ENCODE measurements around the gene GALNT4.

The GALNT4 gene

DNA sequence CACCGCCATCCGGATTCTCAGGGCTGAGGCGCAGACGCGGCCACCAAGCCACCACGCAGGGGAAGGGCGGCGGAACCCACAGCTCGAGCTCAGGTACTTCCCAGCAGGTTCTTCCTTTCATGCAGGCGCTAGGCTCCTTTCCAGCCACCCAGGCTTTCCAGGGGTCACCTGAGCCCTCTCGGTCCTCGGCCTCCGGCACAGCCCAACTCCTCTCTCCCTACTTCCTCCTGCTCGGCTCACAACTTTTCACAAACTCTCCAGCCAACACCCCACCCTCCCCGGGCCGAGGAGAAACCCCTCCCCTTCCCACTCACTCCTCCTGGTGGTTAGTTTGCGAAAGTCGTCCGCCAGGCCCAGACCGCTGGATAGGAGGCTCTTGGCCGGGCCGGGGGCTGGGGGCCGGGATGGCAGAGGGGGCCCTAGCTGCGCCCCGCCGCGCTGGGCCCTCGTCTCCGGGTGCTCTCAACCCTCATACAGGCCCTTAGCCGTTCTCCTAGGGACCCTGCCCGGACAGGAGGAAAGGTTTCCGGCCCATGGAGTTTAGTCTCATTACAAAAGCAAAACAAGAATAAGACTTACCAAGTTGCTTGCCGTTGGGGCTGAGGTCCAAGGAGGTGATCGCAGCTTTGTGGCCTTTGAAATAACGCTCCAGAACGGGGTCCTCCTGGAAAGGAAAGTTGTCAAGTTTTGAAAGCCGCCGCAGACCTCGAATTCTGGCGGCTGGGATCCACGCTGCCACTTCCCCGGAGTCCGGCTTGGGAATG, at the start of gene GALNT4:
TSS of gene GALNT4 (minus strand) at position 256 of the 764 bp plus-strand sequence. CDS start at position 9, 247 bp downstream.
- in situ Hi-C loops (cut with MboI; ENCODE audit: low sequenced_read_pairs) = loop anchor here (25.0 kb wide), 1 partner anchor 1388 kb away; no protein-coding TSS in a partner anchor

DNA sequence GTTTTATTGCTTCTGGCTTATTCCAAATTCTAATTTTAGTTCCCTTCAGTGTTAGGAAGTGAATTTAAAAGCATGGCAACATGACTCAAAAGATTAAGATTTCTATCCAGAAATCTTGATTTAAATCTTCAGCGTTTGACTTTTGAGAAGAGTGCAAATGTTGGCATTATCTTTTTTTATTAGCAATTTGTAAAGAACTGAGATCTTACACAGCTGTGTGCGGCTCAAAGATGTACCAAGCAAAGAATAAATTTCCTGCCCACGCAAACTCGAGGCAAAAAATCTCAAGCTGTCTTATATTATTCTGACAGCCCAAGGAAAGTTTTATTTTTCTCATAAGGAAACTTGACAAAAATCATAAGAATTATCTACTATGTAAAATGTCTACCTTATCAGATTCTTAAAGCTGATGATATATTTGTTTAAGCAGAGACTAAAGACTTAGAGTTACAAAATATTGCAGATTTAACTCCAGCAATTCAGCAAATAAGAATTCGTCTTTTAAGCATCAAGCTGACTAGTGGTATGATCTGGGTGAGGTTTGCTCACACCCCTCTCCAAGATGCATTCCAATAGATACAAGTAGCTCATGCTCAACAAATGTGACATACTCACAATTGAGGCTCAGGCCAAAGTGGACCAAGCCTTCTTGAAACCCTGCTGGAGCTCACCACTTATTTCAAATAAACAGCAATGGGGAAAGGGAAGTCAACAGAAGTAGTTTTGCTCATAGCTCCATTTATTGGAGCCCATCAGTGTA, 48.6 kb upstream of the GALNT4 start:
- in situ Hi-C loops (cut with MboI; ENCODE audit: low sequenced_read_pairs) = no loop called here

DNA sequence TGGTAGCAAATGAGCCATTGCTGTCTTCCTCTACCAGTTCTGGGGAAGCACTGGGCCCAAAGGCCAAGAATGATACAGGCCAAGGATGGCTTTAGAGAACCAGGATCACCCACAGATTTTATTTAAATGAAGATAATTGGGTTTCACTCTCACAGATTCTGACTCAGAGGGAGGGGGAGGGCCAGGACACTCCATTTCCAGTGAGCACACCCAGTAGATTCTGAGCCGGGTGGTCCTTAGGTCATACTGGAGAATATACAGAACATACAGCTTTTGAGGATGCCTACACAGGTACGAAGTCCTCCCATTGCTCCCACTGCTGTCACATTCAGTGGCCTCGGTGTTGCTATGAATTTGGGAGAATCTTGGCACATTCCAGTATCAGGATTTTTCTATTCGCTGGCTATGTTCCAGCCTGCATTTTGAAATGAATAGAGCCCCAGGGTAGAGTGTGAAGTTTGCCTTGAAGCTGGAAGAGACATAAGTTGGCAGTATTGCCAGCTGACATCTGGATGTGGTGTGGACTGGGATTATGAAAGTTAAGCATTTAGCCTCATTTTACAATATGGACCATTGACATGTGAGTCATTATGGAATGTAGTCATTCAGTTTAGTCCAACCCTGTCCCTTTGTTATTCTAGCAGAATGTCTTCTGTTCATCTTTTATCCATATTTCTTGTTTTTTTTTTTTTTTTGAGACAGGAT, 47.0 kb upstream of the GALNT4 start:
- in situ Hi-C loops (cut with MboI; ENCODE audit: low sequenced_read_pairs) = no loop called here

DNA sequence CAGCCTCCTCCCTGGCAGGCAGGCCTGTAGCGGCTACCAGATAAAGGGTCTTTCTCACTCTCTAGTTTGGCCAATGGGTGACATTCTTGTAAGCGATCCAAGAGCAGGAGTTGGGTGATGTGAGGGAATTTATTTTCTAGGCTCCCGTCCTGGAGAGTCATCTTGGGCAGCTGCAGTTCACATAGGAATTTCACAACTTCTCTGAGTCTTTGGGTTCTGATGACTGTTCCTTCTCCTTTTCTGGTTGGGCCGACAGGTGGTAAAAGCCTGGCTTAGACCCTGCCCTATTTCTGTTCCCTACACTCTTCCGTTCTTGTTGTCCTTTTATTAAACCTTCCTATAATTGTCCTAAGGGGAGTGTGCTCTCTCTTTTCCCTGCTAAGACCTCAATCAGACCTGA, 43.9 kb upstream of the GALNT4 start:
- in situ Hi-C loops (cut with MboI; ENCODE audit: low sequenced_read_pairs) = no loop called here

DNA sequence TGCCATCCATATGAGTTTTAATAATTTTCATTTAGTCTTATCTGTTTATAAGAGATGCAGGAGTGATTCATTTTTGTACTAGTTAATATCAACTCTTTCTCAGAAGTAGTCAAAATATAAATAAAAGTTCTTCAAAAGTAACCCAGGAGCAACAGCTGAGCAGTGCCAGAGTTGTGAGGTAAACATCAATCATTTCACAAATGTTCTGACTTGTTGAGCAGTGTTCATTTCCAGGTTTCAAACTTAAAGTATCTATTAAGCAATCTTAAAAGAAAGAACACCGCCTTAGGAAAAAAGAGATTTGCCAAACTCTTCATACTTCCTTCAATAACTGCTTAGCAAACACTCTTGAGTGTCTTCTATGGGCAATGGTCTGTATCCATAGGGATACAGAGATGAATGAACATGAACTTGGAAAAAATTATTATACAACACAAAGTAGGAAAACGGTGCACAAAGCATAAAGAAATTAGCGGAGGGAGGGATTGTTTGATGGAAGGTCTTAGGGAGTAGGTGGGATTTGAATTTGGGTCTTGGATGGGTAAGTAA, 43.2 kb upstream of the GALNT4 start:
- in situ Hi-C loops (cut with MboI; ENCODE audit: low sequenced_read_pairs) = no loop called here

DNA sequence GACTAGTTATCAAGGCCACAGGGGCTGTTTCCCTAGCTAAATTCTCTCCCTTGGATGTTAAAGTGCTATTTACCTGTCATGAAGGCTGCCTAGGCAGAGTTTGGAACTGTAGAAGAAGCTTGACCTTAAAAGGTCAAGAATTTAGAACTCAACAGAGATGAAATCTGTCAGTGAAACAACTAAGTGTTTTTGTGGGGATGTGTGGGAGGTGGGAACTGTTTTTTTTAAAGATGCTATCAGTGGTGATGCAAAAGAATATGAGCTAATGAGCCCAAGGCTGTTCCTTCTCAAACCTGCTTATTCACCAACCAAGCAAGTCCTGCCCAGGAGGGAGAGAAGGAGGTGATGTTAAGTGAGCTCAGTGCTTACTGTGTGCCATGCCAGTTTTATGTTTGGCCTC, 42.0 kb upstream of the GALNT4 start:
- in situ Hi-C loops (cut with MboI; ENCODE audit: low sequenced_read_pairs) = no loop called here

DNA sequence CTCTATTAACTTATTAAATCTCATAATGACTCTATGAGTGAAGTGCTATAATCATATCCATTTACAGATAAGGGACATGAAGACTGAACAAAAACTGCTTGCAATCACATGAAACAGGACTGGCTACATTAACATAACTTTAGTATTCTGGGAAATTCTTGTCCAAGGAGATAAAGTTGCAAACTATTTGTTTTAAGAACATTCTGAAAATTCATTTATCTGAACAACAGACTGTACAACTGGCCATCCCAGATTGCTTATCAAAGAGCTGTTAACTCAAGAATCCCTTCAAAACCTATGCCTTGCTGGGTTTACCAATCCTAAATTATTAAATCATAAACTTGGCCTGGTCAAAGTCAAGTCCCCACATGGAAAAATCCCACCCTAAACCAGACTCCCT, 40.4 kb upstream of the GALNT4 start:
- in situ Hi-C loops (cut with MboI; ENCODE audit: low sequenced_read_pairs) = no loop called here

DNA sequence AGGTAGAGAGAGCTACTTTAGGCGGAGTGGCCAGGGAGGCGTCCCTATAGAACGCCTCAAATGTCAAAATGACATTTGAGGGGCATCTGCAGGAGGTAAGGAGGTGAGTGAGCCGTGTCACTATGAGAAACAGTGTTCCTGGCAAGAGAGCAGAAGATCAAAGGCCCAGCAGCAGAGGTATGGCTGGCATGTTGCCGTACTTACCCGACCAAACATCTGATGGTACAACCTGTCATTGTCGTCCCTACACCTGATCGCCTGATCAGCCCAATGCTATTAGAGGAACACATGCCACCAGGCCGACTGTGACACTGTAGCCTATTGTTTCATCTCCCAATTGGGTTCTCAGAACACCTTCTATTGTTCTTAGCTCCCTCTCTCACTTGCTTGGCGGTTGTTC, 35.2 kb upstream of the GALNT4 start:
- in situ Hi-C loops (cut with MboI; ENCODE audit: low sequenced_read_pairs) = no loop called here

DNA sequence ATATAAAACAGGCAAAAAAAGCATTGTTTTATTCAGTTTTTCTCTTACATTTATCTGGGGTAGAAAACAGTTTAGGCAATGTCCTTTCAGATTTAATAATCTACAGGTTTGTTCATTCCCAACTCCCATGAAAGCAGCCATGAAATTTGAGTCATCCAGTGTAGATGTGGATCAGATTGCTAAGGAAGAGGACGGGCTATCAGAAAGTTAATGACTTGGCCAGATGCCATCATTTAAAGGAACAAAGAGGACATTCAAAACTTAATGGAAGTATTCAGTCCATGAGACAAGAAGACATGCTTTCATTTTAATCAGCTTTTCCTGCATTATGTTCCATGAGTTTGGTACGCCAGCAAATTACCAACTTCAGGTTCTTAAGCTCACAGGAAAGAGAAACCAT, 32.4 kb upstream of the GALNT4 start:
- in situ Hi-C loops (cut with MboI; ENCODE audit: low sequenced_read_pairs) = no loop called here

DNA sequence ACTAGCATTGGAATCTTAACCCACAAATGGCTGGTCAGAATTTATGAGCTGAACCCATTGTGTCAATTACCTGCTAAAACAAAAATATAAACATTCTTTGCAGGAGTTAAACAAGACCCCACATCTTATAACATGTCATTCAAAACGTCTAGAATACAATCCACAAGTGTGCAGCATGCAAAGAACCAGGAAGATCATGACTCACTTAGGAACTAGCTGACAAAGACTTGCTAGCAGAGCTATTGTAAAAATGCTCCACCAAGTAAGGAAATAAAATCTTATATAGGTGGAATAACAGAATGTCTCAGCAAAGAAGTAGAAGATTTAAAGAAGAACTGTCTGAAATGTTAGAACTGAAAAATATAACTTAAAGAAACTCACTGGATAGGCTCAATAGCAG, 27.8 kb upstream of the GALNT4 start:
- in situ Hi-C loops (cut with MboI; ENCODE audit: low sequenced_read_pairs) = no loop called here

DNA sequence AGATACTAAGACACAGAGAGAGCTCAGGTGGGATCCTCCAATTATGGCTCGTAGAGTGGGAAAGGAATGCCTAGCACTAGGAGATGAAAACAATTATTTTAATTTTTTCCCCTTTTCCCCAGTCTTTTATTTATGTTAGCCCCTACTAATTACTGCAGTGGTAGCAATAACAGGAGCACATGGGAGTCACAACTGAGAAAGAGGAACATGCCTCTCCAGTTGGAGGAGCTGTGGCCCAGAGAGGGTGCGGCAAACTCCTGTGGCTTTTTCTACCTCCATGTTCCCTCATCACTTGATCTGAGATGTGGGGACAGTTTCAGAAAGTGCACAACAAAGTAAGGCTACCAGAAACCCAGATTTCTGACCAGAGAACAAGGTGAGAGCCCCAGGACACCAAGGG, 27.2 kb upstream of the GALNT4 start:
- in situ Hi-C loops (cut with MboI; ENCODE audit: low sequenced_read_pairs) = no loop called here

DNA sequence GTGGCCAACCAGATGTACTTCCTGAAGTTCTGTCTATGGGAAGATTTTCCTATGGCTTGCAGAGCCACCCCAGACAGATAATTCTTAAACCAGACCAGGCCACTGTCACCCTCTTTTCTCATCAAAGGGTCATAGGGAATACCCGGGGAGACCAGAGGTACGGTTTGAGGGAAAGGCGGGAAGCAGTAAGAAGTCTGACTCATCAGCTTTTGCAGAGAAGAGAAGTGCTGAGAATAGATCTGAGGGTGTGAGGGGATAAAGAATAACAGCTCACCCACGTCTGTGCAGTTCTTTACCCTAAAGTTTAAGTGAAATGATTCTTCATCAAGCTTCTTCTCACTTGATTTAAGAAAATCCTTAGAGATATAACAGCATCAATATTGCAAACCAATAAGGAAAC, 22.5 kb upstream of the GALNT4 start:
- in situ Hi-C loops (cut with MboI; ENCODE audit: low sequenced_read_pairs) = loop anchor here (25.0 kb wide), 1 partner anchor 1365 kb away; no protein-coding TSS in a partner anchor

DNA sequence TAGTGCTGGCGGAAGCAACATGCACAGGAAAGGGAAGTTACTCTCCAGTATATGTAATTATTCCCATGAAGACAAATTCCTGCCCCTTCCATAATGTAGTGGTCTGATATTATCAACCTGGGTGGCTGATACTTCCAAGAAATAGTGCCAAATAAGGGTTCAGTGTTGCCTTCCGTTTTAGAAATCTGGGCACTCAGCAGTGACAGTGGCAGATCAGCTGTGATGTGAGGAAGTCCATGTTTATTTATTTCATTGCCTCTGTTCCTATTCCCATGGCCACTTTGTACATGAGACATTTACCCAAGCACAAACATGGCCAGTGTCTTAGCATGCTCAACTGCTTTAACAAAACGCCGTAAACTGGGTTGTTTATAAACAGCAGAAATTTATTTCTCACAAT, 21.6 kb upstream of the GALNT4 start:
- in situ Hi-C loops (cut with MboI; ENCODE audit: low sequenced_read_pairs) = loop anchor here (25.0 kb wide), 1 partner anchor 1366 kb away; no protein-coding TSS in a partner anchor

DNA sequence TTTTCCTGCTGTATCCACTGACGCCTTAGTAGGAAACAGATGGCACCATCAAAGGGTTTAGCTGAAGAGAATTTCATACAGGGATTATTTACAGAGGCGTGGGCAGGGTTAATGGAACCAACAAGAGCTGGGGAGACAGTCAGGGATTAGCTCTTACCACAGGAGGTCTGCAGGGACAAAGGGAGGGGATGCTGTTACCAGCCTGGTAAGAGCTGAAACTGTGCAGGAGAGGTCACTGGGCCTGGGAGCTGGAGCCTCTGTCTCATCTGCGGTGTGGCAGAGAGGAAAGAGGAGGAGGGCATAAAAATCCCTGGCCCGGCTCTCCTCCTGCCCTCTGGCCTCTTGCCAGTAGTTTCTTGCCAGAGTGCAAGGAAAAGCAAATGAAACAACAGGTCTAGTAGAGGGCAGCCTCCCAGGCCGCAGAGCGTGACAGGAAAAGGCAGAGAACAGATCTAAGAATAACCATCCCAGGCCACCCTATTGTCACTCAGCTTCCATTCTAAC, 20.1 kb upstream of the GALNT4 start:
- in situ Hi-C loops (cut with MboI; ENCODE audit: low sequenced_read_pairs) = loop anchor here (25.0 kb wide), 1 partner anchor 1368 kb away; no protein-coding TSS in a partner anchor

DNA sequence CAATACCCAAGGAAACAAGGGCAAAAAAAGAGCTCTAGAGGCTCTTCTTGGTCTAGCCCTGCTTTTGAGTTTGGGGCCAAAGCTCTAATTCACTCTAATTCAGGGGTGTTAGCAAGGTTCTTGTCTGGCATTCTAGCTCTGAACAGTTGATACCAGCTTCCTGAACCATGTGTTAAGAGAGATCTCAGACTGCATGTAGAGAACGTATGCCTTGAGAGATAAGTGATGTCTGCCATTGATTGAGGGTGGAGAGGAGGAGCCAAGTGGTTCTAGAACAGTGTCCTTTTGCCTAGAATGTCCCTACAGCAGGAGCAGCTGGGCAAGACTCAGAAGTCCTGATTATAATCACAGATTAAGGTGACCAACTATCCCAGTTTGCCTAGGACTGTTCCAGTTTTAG, 19.4 kb upstream of the GALNT4 start:
- in situ Hi-C loops (cut with MboI; ENCODE audit: low sequenced_read_pairs) = loop anchor here (25.0 kb wide), 1 partner anchor 1368 kb away; no protein-coding TSS in a partner anchor

DNA sequence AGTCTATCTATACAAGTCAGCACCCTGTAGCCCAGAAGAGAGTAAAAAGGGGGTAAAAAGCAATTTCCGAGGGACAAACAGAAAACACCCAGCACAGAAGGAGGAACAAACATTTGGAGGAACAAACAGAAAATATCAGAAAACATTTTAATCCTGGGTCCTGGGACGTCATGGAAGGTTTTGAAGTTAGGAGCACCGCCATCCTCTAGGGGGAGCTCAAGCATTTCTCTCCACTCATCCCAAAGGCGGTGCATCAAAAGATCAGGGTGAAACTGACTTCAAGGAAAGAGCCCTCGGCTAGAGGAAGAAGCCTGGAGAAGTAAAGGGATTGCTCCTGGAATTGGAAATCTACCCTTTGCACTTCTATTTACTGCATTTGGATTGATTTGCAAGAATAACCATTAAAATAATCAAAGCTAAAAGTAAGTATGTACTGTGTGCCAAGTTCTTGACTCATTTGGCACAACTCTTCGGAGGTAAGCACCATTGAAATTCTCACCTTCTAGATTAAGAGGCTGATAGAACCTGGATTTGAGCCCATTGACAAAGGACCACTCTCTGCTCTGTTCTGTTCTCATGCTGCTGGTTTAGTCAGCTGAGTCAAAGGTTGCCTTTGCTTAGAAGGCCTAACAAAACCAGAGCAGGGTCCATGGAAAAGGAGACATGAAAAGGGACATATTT, 18.5 kb upstream of the GALNT4 start:
- in situ Hi-C loops (cut with MboI; ENCODE audit: low sequenced_read_pairs) = loop anchor here (25.0 kb wide), 1 partner anchor 1369 kb away; no protein-coding TSS in a partner anchor

DNA sequence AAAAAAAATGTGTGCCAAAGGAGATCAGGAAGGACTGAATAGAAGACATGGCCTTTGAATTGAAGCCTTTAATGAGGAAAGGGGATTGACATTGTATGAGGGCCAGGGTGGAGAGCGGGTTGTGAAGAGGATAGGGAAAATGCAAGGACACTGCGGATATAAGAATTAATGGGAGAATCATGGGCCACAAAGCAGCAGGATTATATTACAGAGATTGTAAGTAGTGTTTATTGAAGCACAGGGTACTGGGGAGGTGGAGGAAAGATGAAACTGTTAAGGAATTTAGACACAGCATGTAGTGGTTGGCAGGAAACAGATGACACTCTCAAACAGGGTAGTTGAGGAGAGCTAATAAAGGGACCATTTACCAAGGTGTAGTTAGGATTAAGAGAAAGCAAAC, 17.6 kb upstream of the GALNT4 start:
- in situ Hi-C loops (cut with MboI; ENCODE audit: low sequenced_read_pairs) = loop anchor here (25.0 kb wide), 1 partner anchor 1370 kb away; no protein-coding TSS in a partner anchor

DNA sequence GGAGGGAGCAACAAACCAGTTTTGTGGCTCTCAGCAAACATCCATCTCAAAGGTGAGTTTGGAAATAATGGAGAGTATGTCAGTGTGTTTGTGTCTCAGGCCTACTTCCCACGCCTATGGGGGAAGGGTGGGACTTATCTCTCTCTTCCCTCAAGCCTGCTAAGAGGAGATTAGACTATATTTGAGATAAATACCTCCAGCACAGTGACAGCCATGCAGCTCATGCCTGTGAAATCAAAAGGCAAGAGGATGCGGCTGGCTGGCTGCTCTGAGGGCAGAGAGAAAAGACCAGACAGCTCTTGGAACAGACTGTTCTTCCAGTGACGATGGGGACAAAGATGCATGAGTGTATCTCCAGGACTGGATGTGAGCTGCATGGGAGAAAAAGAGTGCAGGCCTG, 16.0 kb upstream of the GALNT4 start:
- in situ Hi-C loops (cut with MboI; ENCODE audit: low sequenced_read_pairs) = loop anchor here (25.0 kb wide), 1 partner anchor 1372 kb away; no protein-coding TSS in a partner anchor

DNA sequence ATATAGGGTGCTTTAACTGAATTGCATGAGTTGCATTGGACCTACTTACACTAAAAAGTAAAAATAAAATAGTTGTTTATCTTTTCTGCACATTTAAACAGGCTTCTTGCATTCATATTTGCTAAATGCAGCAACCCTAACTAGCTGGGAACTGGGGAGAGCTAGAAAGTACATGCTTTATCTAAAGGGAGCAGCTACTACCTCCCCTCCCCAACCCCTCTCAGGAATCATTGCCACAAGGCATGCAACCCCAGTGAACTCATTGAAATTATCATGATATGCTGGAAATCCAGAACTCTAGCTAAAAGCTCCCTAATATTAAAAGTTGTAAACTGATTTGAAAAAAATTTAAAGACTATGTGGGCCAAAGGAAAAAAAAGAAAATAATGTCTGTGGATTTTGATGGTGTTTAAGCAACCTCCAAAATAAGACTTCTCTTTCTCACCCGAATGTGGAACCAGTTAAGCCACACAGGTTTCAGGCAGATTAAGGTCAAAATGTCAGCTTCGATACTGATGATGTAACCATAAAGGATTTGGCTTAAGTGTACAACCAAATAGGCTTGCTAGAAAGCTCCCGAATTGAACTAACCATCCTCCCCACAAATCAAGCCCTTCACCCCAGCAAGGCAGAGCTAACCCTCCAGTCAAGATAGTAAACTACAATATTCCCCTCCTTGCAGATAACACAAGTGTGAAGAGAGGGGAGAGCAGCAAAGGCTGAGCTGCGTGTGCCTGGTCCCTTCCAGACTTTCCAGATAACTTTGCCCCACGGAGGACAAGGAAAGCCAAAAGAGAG, 15.0 kb upstream of the GALNT4 start:
- in situ Hi-C loops (cut with MboI; ENCODE audit: low sequenced_read_pairs) = loop anchor here (25.0 kb wide), 1 partner anchor 1373 kb away; no protein-coding TSS in a partner anchor

All from HL-60/S4 treated with retinoic acid at 250 ng/mL for 4 days and 3 days (cell line).